GM12872 (cell line): ENCODE measurements around the gene ASTN2.

ENCODE experiments used
- TF ChIP-seq, protein P1 (sequence below): IDR thresholded peaks from 3 replicates; pipeline ENCODE4 v1.5.1; 2011; ENCODE audit warnings: low read depth, mild to moderate bottlenecking, low read length, moderate library complexity; ENCODE audit not compliant: insufficient read depth

ASTN2 gene

DNA sequence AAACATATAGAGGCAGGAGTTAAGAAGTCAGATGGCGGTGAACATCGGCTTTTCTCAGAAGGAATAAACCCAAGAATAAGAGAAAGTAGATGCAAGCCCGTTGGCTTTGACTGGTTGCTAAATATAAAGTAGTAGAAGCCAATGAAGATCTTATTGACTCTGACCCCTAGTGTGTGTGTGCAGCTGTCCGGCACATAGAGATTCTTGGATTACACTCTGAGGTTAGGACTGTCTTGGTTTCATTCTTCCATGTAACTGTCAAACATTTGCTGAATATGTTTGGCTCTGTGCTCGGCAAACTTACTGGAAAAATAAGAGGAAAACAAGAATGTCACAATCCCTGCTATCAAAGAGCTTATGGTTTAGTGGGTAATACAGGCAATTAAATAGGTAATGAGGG is 54.9 kb downstream of the ASTN2 start:
- TF ChIP-seq, protein P1, sequence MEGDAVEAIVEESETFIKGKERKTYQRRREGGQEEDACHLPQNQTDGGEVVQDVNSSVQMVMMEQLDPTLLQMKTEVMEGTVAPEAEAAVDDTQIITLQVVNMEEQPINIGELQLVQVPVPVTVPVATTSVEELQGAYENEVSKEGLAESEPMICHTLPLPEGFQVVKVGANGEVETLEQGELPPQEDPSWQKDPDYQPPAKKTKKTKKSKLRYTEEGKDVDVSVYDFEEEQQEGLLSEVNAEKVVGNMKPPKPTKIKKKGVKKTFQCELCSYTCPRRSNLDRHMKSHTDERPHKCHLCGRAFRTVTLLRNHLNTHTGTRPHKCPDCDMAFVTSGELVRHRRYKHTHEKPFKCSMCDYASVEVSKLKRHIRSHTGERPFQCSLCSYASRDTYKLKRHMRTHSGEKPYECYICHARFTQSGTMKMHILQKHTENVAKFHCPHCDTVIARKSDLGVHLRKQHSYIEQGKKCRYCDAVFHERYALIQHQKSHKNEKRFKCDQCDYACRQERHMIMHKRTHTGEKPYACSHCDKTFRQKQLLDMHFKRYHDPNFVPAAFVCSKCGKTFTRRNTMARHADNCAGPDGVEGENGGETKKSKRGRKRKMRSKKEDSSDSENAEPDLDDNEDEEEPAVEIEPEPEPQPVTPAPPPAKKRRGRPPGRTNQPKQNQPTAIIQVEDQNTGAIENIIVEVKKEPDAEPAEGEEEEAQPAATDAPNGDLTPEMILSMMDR: no peak

DNA sequence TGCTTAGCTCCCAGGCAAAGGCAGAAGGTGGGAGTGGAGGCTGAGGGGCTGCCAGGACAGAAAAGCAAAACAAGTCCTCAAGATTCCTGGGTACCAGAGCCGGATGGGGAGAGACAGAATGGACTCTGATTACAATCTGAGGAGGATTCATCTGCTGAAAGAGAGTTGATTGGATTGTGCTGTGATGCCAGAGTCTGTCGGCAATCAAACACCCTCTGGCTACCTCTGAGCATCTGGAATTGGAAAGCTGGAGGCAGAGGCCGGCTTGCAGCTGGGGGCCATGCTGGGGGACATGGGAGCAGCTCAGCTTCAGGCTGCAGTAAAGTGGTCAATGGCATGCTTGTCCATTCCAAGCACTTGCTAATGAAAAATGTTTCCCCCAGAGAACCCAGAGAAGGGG is 59.3 kb downstream of the ASTN2 start:
- TF ChIP-seq, protein P1: no peak

DNA sequence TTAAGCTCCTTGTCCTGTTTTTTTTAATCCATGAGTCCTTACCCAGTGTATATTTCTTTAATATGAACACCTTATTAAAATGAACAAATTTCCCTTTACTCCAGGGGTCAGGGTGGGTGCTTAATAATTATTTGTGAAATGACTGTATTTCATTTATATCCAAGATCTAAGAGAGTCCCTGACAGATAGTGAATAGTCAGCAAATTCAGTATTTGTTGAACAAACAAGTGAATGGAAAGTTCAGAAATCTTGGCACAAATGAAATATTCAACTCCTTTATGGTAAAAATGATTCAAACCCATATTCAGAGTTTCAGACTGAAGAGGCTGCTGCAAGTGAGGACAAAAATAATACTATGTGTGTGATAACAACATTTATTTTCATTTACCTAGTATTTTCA is 59.9 kb downstream of the ASTN2 start:
- TF ChIP-seq, protein P1: no peak

DNA sequence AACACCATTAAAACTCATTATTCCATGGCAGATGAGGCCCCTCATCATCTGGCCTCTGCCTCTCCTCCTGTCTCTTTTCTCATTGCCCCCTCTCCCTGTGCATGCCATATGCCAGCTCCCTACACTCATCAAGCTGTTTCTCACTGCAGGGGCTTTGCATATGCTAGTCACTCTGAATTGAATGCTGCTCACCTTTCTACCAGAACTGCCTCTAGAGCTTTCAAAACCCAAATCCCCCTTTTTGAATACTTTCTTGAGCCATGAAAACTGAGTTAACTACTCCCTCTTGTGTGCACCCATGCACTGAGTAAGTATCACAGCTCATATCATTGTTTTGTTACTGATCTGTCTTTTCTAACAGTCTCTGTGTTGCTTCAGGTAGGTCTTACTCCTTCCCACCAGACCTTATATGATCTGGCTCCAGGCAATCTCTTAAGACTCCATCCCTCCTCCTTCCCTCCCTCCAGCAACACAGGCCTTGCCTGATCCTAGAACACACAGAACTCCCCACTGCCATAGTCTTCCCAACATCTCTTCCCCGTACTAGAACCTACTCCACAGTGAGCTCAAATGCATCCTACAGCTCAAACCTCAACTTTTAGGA is 60.5 kb downstream of the ASTN2 start:
- TF ChIP-seq, protein P1: no peak

DNA sequence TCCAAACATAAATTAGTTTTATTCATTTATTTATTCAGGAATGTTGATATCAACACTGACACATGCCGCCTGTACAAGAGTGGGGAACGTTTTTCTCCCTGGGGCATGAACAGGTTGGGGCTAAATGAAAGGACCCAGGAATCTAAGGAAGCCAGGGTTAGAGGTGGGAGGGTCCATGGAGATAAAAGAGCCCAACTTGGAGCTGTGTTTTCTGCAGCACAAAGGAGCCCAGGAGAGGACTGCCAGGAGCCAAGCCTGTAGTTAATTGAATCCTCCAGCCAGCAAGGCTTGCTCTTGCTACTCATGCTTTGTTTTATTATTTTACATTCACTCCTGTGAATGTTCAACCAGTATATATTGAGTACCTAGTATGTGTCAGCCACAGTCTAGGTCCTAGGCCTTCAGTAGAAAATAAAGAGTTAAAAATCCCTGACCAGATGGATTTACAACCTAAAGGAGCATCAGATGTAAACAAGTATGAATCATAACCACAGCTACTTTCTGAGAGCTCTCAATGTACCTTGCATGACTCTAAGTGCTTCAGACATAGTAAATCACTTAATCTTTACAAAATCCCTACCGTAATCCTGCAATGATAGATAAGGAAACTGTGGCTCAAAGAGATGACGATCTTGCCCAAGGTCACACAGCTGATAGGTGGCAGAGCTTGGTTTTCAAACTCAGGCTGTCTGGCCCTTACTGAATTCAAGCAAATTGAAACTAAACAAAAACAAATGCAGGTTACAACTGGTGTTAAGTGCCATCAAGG is 69.8 kb downstream of the ASTN2 start:
- TF ChIP-seq, protein P1: no peak

DNA sequence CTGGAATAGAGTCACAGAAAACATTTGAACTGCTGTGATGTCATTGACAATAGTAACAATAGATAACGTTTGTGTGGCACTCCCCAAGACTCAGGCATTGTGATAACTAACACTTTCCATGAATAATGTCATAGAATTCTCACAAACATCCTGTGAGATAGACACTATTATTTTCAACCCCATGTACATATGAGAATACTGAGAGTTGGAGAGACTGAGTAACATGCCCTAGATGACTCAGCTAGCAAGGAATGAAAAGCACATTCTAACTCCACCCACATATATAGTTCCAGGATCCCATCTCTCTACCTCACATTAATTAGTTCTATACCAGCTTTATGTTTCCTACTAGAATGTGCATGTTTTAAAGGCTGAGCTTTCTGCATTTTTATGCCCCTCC is 71.4 kb downstream of the ASTN2 start:
- TF ChIP-seq, protein P1: no peak

DNA sequence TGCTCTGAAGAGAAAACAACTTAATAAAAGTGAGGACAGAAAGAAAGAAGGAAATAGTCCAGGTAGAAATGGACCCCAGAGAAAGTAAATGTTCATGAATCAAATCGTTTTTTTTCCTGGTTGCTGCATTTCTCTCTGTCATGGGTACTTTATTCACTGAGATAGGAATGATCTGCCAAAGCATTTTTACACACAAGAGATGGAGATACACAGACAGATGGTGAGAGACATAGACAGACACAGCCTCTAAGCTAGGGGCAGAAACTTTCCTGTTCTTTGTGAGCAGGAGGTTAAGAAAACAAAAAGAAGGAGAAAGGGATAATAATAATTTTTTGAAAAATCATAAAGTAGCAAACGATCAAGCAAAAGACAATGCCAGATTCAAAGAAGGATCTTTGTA is 73.7 kb downstream of the ASTN2 start:
- TF ChIP-seq, protein P1: no peak
